HEK293 (cell line): Measurements from ENCODE around the gene MOB2.

Experiments used
- CTCF ChIA-PET: fragments of 350-600 bp; formaldehyde crosslinking; extraction: SDS; loops from one replicate; lab custom pipeline; 2021; ENCODE audit warnings: antibody characterized with exemption; lab: Yijun Ruan, JAX
- POLR2A ChIA-PET: fragments of 300-600 bp; formaldehyde crosslinking; extraction: SDS; loops from one replicate; lab custom pipeline; 2020; ENCODE audit warnings: antibody characterized with exemption, inconsistent platforms; lab: Yijun Ruan, JAX
- H3K27ac ChIP-seq: fragments of 200-500 bp; sonication (Bioruptor generic); 2 replicates; pipeline ENCODE4 v1.5.1; 2014; ENCODE audit warnings: low read depth, low read length, control low read depth, inconsistent platforms; ENCODE audit errors: extremely low read depth
- H3K36me3 ChIP-seq, 2 experiments: fragments of 200-500 bp in 1 of 2; sonication (Bioruptor generic) in 1 of 2; 1 replicate in 1 of 2; 2 replicates in 1 of 2; pipeline ENCODE4 v1.5.1; 2014 to 2017; ENCODE audit warnings: inconsistent platforms in 2 of 2, low read length in 2 of 2; ENCODE audit not compliant: control insufficient read depth in 2 of 2, insufficient read depth in 1 of 2
- H3K4me1 ChIP-seq: fragments of 200-500 bp; sonication (Bioruptor generic); 2 replicates; pipeline ENCODE4 v1.5.1; 2014; ENCODE audit warnings: mild to moderate bottlenecking, low read length, inconsistent platforms; ENCODE audit not compliant: control insufficient read depth, insufficient read depth
- H3K4me3 ChIP-seq: 2 replicates; pipeline ENCODE4 v1.5.1; 2011; ENCODE audit warnings: low read depth, mild to moderate bottlenecking, control low read depth, low read length, moderate library complexity
- H3K9me3 ChIP-seq: fragments of 200-500 bp; sonication (Bioruptor generic); 2 replicates; pipeline ENCODE4 v1.5.1; 2014; ENCODE audit warnings: low read depth, low read length, inconsistent platforms; ENCODE audit not compliant: control insufficient read depth, insufficient read depth
- GLI4 ChIP-seq: fragments of 450-650 bp; formaldehyde crosslinking; IDR thresholded peaks from 2 replicates; pipeline ENCODE4 v1.5.1; 2016; ENCODE audit warnings: missing biosample characterization, missing genetic modification characterization
- GLIS1 ChIP-seq: fragments of 450-650 bp; formaldehyde crosslinking; IDR thresholded peaks from 2 replicates; pipeline ENCODE4 v1.5.1; 2016; ENCODE audit warnings: missing biosample characterization, missing genetic modification characterization
- MYNN ChIP-seq: fragments of 450-650 bp; formaldehyde crosslinking; IDR thresholded peaks from 2 replicates; pipeline ENCODE4 v1.5.1; 2016; ENCODE audit warnings: missing biosample characterization, missing genetic modification characterization, borderline replicate concordance
- REPIN1 ChIP-seq: fragments of 450-650 bp; formaldehyde crosslinking; IDR thresholded peaks from 2 replicates; pipeline ENCODE4 v1.5.1; 2017; ENCODE audit warnings: missing biosample characterization, missing genetic modification characterization, low read depth
- SCRT2 ChIP-seq: fragments of 450-650 bp; formaldehyde crosslinking; IDR thresholded peaks from 2 replicates; pipeline ENCODE4 v1.5.1; 2016; ENCODE audit warnings: missing biosample characterization, missing genetic modification characterization
- SP2 ChIP-seq: fragments of 450-650 bp; formaldehyde crosslinking; IDR thresholded peaks from 2 replicates; pipeline ENCODE4 v1.5.1; 2016; ENCODE audit warnings: missing biosample characterization, missing genetic modification characterization
- ZBTB20 ChIP-seq: fragments of 450-650 bp; formaldehyde crosslinking; IDR thresholded peaks from 2 replicates; pipeline ENCODE4 v1.5.1; 2016; ENCODE audit warnings: missing biosample characterization, missing genetic modification characterization
- ZBTB48 ChIP-seq: fragments of 450-650 bp; formaldehyde crosslinking; IDR thresholded peaks from 2 replicates; pipeline ENCODE4 v1.5.1; 2016; ENCODE audit warnings: missing biosample characterization, missing genetic modification characterization
- ZIC2 ChIP-seq: fragments of 450-650 bp; formaldehyde crosslinking; IDR thresholded peaks from 2 replicates; pipeline ENCODE4 v1.5.1; 2016; ENCODE audit warnings: missing biosample characterization, missing genetic modification characterization
- ZNF10 ChIP-seq: fragments of 450-650 bp; formaldehyde crosslinking; IDR thresholded peaks from 2 replicates; pipeline ENCODE4 v1.5.1; 2017; ENCODE audit warnings: missing biosample characterization, missing genetic modification characterization
- ZNF121 ChIP-seq: fragments of 450-650 bp; formaldehyde crosslinking; IDR thresholded peaks from 2 replicates; pipeline ENCODE4 v1.5.1; 2016; ENCODE audit warnings: missing biosample characterization, missing genetic modification characterization
- ZNF16 ChIP-seq: fragments of 450-650 bp; formaldehyde crosslinking; IDR thresholded peaks from 2 replicates; pipeline ENCODE4 v1.5.1; 2016; ENCODE audit warnings: low read depth, missing biosample characterization, missing genetic modification characterization
- ZNF311 ChIP-seq: fragments of 450-650 bp; formaldehyde crosslinking; IDR thresholded peaks from 2 replicates; pipeline ENCODE4 v1.5.1; 2017; ENCODE audit warnings: missing biosample characterization, missing genetic modification characterization, borderline replicate concordance
- ZNF341 ChIP-seq: fragments of 450-650 bp; formaldehyde crosslinking; IDR thresholded peaks from 2 replicates; pipeline ENCODE4; 2016; ENCODE audit warnings: low read depth, missing biosample characterization, missing genetic modification characterization
- ZNF423 ChIP-seq: fragments of 450-650 bp; formaldehyde crosslinking; IDR thresholded peaks from 2 replicates; pipeline ENCODE4 v1.5.1; 2016; ENCODE audit warnings: missing biosample characterization, missing genetic modification characterization
- ZNF596 ChIP-seq: fragments of 450-650 bp; IDR thresholded peaks from 2 replicates; pipeline ENCODE4 v1.5.0; 2018; ENCODE audit warnings: missing biosample characterization, mild to moderate bottlenecking, missing genetic modification characterization, moderate library complexity
- TF ChIP-seq, protein P1 (sequence below): fragments of 450-650 bp; formaldehyde crosslinking; IDR thresholded peaks from 2 replicates; pipeline ENCODE4 v1.5.1; 2016; ENCODE audit warnings: missing biosample characterization, missing genetic modification characterization, borderline replicate concordance
- TF ChIP-seq, protein P2 (sequence below): fragments of 450-650 bp; formaldehyde crosslinking; conservative IDR thresholded peaks from 2 replicates; pipeline ENCODE4 v1.5.1; 2016; ENCODE audit warnings: low read depth, missing biosample characterization, missing genetic modification characterization
- TF ChIP-seq, protein P3 (sequence below): fragments of 450-650 bp; formaldehyde crosslinking; IDR thresholded peaks from 2 replicates; pipeline ENCODE4 v1.5.1; 2017; ENCODE audit warnings: missing biosample characterization, missing genetic modification characterization

MOB2 gene

DNA sequence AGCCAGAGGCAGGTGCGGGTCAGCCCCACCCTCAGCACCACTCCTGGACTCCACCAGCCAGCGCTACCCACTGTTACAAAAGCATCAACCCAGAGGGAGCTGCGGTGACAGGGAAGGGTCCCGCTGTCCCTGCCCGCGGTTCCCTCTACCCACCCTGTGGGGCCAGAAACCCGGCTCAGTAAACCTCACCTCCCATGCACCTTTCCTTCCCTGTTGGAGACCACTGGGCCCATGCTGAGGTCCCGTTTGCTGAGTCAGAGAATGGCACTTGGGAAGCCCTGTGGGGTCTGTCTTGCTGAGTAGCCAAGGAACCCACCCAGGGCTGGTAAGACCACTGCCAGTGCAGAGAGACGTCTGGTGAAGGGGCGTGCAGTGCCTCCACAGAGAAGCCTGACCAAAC is 42.1 kb upstream of the MOB2 start:
- Histone ChIP-seq H3K4me3 (no peak overlapping the region), H3K9me3 (no peaks in the 10 kb centered on the region), H3K4me1 (no peaks in the 10 kb centered on the region), H3K36me3 (peaks cover 0 to 14% of the 10 kb centered on the region in 2 experiments; a peak in 1 of 3 replicates), H3K27ac (no peak overlapping the region)
- CTCF ChIA-PET: interaction anchor here (0.6 kb wide), 1 partner anchor 30 kb away, joined by 3 read pairs; no protein-coding TSS in a partner anchor
- POLR2A ChIA-PET: no interaction called here
- TF ChIP-seq ZIC2: peak; percentile 93
- TF ChIP-seq ZNF16: no peak
- peak; percentile 75 for TF ChIP-seq GLIS1 (tag by site-specific recombination)

DNA sequence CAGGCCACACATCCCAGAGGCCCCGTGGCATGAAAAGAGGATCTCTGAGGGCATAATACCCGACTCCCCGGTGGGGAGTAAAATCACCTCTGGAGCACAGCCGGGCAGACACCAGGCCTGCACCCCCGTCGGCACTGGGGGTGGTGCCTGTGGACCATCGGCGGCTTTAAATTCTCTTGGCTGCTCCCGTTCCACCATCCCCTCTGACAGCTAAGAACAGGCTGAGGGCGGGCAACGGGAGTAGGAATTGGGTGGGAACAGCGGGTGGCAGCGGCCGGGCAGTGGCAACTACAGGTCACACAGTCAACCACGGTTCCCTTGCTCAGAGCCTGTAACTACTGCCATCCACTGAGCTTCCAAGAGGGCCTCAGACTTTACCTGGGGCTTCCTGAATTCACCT is 40.2 kb upstream of the MOB2 start:
- no peaks in the 10 kb centered on the region for H3K9me3 ChIP-seq
- ChIA-PET CTCF (interaction anchor here (0.9 to 2.1 kb wide), 3 partner anchors 11 to 48 kb away, joined by 3 to 17 read pairs (median 4); no protein-coding TSS in a partner anchor), POLR2A (no interaction called here)
- TF ChIP-seq ZNF341 (tag by site-specific recombination) (0 out of 2 replicates have a peak, but pooled peaks have one; percentile 19), ZNF311 (no peak)
- peaks cover 0 to 2% of the 10 kb centered on the region in 2 experiments; a peak in 1 of 3 replicates for H3K36me3 ChIP-seq
- H3K4me1 ChIP-seq: no peaks in the 10 kb centered on the region
- H3K4me3 ChIP-seq: no peak overlapping the region
- no peak overlapping the region for H3K27ac ChIP-seq

DNA sequence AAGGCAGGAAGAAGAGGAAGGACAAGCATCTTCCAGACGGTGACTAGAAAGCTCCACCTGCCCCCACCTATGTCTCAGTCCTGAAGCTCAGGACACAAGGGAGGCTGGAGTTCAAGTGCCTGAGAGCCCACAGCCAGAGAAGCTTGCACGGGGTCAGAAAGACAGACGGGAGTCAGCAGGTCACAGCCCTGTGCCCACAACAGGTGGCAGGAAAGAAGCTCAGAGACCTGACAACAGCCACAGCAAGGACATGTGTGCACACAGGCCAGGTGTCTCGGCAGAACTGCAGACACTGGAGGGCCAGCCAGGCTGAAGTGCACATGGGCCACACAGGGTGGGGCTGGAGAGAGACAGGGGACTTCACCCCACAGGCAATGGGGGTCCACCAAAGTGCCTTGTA is 37.2 kb upstream of the MOB2 start:
- no peak overlapping the region for H3K27ac ChIP-seq
- no peaks in the 10 kb centered on the region for H3K9me3 ChIP-seq
- no peaks in the 10 kb centered on the region for H3K4me1 ChIP-seq
- CTCF ChIA-PET: no interaction called here
- H3K4me3 ChIP-seq: no peak overlapping the region
- POLR2A ChIA-PET: interaction anchor here (0.6 kb wide), 1 partner anchor 18 kb away, joined by 3 read pairs; no protein-coding TSS in a partner anchor
- H3K36me3 ChIP-seq: no peaks in the 10 kb centered on the region
- no peak for TF ChIP-seq ZNF121 (tag by site-specific recombination)
- TF ChIP-seq, protein P1, sequence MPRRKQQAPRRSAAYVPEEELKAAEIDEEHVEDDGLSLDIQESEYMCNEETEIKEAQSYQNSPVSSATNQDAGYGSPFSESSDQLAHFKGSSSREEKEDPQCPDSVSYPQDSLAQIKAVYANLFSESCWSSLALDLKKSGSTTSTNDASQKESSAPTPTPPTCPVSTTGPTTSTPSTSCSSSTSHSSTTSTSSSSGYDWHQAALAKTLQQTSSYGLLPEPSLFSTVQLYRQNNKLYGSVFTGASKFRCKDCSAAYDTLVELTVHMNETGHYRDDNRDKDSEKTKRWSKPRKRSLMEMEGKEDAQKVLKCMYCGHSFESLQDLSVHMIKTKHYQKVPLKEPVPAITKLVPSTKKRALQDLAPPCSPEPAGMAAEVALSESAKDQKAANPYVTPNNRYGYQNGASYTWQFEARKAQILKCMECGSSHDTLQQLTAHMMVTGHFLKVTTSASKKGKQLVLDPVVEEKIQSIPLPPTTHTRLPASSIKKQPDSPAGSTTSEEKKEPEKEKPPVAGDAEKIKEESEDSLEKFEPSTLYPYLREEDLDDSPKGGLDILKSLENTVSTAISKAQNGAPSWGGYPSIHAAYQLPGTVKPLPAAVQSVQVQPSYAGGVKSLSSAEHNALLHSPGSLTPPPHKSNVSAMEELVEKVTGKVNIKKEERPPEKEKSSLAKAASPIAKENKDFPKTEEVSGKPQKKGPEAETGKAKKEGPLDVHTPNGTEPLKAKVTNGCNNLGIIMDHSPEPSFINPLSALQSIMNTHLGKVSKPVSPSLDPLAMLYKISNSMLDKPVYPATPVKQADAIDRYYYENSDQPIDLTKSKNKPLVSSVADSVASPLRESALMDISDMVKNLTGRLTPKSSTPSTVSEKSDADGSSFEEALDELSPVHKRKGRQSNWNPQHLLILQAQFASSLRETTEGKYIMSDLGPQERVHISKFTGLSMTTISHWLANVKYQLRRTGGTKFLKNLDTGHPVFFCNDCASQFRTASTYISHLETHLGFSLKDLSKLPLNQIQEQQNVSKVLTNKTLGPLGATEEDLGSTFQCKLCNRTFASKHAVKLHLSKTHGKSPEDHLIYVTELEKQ (tag by site-specific recombination): no peak
- no peak for TF ChIP-seq ZNF10 (tag by site-specific recombination)
- 0 out of 2 replicates have a peak, but pooled peaks have one; percentile 17 for TF ChIP-seq SCRT2 (tag by site-specific recombination)
- TF ChIP-seq ZBTB20 (tag by site-specific recombination): no peak
- no peak for TF ChIP-seq GLI4 (tag by site-specific recombination)
- no peak for TF ChIP-seq ZNF423
- no peak for TF ChIP-seq ZBTB48 (tag by site-specific recombination)

DNA sequence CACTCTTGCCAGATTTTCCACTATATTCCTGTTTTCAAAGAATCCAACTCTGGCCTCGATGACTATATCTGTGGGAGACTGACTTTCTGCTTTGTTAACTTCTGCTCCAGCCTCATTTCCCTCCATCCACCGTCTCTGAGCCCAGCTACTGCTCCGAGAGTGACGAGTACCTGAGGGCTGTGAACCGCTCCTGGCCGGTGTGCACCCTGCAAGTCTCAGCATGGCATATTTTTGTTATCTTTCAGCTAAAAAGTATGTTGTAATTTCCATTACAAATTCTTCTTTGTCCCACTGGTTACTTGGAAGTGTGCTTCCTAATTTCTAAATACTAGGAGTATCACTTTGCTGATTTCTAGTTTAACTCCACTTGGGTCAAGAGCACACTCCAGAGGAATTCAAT is 36.5 kb upstream of the MOB2 start:
- Histone ChIP-seq H3K4me1 (no peaks in the 10 kb centered on the region), H3K27ac (no peak overlapping the region), H3K36me3 (no peaks in the 10 kb centered on the region), H3K4me3 (no peak overlapping the region), H3K9me3 (no peaks in the 10 kb centered on the region)
- POLR2A ChIA-PET: interaction anchor here (0.6 kb wide), 1 partner anchor 18 kb away, joined by 3 read pairs; no protein-coding TSS in a partner anchor
- CTCF ChIA-PET: interaction anchor here (1.0 kb wide), 1 partner anchor 475 kb away, joined by 3 read pairs; the partner anchor contains the start of gene H19
- TF ChIP-seq ZNF423 (no peak), REPIN1 (tag by site-specific recombination) (no peak), MYNN (no peak), SP2 (no peak), ZNF596 (tag by site-specific recombination) (no peak)
- TF ChIP-seq, protein P2, sequence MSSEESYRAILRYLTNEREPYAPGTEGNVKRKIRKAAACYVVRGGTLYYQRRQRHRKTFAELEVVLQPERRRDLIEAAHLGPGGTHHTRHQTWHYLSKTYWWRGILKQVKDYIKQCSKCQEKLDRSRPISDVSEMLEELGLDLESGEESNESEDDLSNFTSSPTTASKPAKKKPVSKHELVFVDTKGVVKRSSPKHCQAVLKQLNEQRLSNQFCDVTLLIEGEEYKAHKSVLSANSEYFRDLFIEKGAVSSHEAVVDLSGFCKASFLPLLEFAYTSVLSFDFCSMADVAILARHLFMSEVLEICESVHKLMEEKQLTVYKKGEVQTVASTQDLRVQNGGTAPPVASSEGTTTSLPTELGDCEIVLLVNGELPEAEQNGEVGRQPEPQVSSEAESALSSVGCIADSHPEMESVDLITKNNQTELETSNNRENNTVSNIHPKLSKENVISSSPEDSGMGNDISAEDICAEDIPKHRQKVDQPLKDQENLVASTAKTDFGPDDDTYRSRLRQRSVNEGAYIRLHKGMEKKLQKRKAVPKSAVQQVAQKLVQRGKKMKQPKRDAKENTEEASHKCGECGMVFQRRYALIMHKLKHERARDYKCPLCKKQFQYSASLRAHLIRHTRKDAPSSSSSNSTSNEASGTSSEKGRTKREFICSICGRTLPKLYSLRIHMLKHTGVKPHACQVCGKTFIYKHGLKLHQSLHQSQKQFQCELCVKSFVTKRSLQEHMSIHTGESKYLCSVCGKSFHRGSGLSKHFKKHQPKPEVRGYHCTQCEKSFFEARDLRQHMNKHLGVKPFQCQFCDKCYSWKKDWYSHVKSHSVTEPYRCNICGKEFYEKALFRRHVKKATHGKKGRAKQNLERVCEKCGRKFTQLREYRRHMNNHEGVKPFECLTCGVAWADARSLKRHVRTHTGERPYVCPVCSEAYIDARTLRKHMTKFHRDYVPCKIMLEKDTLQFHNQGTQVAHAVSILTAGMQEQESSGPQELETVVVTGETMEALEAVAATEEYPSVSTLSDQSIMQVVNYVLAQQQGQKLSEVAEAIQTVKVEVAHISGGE: no peak
- TF ChIP-seq, protein P3, sequence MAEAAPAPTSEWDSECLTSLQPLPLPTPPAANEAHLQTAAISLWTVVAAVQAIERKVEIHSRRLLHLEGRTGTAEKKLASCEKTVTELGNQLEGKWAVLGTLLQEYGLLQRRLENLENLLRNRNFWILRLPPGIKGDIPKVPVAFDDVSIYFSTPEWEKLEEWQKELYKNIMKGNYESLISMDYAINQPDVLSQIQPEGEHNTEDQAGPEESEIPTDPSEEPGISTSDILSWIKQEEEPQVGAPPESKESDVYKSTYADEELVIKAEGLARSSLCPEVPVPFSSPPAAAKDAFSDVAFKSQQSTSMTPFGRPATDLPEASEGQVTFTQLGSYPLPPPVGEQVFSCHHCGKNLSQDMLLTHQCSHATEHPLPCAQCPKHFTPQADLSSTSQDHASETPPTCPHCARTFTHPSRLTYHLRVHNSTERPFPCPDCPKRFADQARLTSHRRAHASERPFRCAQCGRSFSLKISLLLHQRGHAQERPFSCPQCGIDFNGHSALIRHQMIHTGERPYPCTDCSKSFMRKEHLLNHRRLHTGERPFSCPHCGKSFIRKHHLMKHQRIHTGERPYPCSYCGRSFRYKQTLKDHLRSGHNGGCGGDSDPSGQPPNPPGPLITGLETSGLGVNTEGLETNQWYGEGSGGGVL (tag by site-specific recombination): no peak
